HG02884 (cell line): ENCODE measurements around the gene TTLL9.

Experiments
- ATAC-seq: cut with Tn5 transposase; IDR thresholded peaks from one replicate; pipeline ENCODE4 v1.9.1; 2021; ENCODE audit warnings: mild to moderate bottlenecking, moderate library complexity; ENCODE audit not compliant: unreplicated experiment

Gene TTLL9

GRCh38 chr20:31877684-31878083 lies 7.2 kb downstream of the TTLL9 start:
- no peak for ATAC-seq

GRCh38 chr20:31879143-31879987 lies 8.9 kb downstream of the TTLL9 start:
- ATAC-seq = peak; percentile 89

GRCh38 chr20:31881945-31882344 lies 11.5 kb downstream of the TTLL9 start:
- no peak for ATAC-seq

GRCh38 chr20:31883829-31884228 lies 13.4 kb downstream of the TTLL9 start:
- no peak for ATAC-seq

GRCh38 chr20:31890646-31891045 lies 20.2 kb downstream of the TTLL9 start:
- no peak for ATAC-seq

GRCh38 chr20:31894980-31895675 lies 24.7 kb downstream of the TTLL9 start:
- peak; percentile 100 for ATAC-seq

- ATAC-seq = no peak
Observed at GRCh38 chr20:31896049-31896448, 25.6 kb downstream of the TTLL9 start.

- no peak for ATAC-seq
Observed at GRCh38 chr20:31897541-31897940, 27.1 kb downstream of the TTLL9 start.

GRCh38 chr20:31901615-31902014 lies 31.2 kb downstream of the TTLL9 start:
- no peak for ATAC-seq

GRCh38 chr20:31903627-31904386 lies 33.4 kb downstream of the TTLL9 start:
- ATAC-seq = no peak

GRCh38 chr20:31906001-31906400 lies 35.6 kb downstream of the TTLL9 start:
- ATAC-seq = no peak

- no peak for ATAC-seq
Observed at GRCh38 chr20:31907046-31907445, 36.6 kb downstream of the TTLL9 start.

- ATAC-seq = no peak
Observed at GRCh38 chr20:31908016-31908415, 37.6 kb downstream of the TTLL9 start.

- ATAC-seq = no peak
Observed at GRCh38 chr20:31908424-31908823, 38.0 kb downstream of the TTLL9 start.

GRCh38 chr20:31909253-31910070 lies 39.0 kb downstream of the TTLL9 start:
- ATAC-seq = no peak

GRCh38 chr20:31910071-31910803 lies 39.8 kb downstream of the TTLL9 start:
- ATAC-seq = no peak

GRCh38 chr20:31913431-31914157 lies 43.2 kb downstream of the TTLL9 start:
- no peak for ATAC-seq

- no peak for ATAC-seq
Observed at GRCh38 chr20:31914170-31914569, 43.7 kb downstream of the TTLL9 start.
